Measurements from ENCODE around the gene TFF2.

TFF2 gene

DNA sequence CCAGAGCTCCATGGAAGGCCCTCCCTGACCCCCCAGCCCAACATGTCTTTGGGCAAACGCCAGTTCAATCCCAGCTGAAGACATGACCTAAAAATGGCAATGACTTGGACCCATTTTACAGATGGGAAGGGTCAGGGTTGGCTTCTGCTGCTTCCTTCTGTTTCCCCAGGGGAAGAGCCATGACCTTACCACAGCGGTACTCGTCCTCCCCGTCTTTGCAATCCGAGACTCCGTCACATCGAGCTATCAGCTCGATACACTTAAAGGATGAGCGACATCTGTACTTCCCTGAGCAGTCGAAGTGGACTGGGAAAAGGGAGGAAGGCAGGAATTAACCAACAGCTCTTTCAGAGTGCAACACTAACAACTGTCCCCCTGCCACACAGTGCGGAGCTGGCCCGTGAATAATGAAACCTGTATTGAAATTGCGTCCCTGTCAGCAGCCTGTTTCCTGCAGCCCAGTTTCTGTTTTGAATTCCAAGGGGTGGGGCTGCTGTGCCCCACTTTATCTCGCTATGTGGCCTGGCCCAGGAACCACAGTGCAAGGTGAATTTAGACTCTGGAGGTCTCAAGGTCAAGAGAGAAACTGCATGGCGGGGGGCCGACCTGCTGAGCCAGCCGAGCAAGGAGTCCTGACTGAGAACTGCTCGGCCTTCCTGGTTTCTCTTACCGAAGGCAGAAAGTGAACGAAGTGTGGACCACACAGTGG is 38.1 kb upstream of the TFF2 start:
- DNase-seq: no peak
- H3K27ac Mint-ChIP-seq: no peak overlapping the region
- H3K27me3 Mint-ChIP-seq: peaks cover 5% of the 10 kb centered on the region
- H3K4me3 Mint-ChIP-seq: no peak overlapping the region
- ATAC-seq: no peak
- peaks cover 81% of the 10 kb centered on the region for H3K4me1 Mint-ChIP-seq
- H3K36me3 Mint-ChIP-seq (ENCODE audit: low read depth): peaks cover 49% of the 10 kb centered on the region
- H3K9me3 Mint-ChIP-seq: no peaks in the 10 kb centered on the region

DNA sequence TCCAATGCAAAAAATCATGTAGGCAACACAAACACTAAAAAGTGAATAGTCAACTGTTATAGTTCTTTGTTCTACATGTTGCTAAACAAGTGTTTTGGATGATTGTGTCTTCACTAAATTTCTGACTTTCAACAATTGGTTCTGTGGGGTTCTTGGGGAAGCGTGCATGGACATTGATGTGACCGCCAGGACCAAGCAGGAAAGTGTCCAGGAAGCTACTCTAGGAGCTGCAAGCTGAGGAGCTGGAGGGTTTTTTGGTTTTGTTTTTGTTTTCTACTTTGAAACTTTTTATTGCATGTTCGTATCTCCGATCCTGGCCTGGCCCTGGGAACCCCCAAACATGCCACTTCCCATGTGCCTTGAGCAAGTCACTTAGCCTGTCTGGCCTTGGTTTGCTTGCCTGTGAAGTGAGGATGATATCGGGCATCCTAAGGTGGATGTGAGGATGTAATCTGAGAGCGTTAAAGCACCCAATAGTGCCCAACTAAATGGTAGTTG is 37.1 kb upstream of the TFF2 start:
- H3K27ac Mint-ChIP-seq: no peak overlapping the region
- H3K4me3 Mint-ChIP-seq: no peak overlapping the region
- DNase-seq (no peak), ATAC-seq (no peak)
- H3K4me1 Mint-ChIP-seq: peaks cover 72% of the 10 kb centered on the region
- no peaks in the 10 kb centered on the region for H3K9me3 Mint-ChIP-seq
- H3K36me3 Mint-ChIP-seq (ENCODE audit: low read depth): peaks cover 49% of the 10 kb centered on the region
- peaks cover 5% of the 10 kb centered on the region for H3K27me3 Mint-ChIP-seq

DNA sequence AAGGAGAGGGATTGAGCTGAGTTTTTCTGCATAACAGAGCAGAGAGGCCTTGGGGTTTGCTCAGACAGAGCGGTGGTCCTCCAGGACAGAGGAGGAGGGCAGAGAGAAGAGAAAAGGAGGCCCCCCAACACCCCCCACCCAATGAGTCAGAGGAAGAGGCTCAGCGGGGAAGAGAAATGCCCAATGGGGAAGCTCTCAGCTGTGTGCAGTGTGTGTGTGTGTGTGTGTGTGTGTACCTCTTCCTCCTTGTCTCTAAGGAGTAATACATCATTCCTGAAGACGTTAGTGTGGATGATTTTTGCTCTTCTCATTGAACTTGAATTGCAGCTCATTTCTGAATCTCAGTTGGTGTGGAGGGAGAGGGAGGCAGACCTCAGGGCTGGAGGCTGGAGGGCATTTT is 36.4 kb upstream of the TFF2 start:
- no peak overlapping the region for H3K27ac Mint-ChIP-seq
- H3K4me1 Mint-ChIP-seq: peaks cover 64% of the 10 kb centered on the region
- H3K36me3 Mint-ChIP-seq (ENCODE audit: low read depth): peaks cover 53% of the 10 kb centered on the region
- ATAC-seq (no peak), DNase-seq (no peak)
- no peak overlapping the region for H3K4me3 Mint-ChIP-seq
- peaks cover 6% of the 10 kb centered on the region for H3K9me3 Mint-ChIP-seq
- peaks cover 4% of the 10 kb centered on the region for H3K27me3 Mint-ChIP-seq

DNA sequence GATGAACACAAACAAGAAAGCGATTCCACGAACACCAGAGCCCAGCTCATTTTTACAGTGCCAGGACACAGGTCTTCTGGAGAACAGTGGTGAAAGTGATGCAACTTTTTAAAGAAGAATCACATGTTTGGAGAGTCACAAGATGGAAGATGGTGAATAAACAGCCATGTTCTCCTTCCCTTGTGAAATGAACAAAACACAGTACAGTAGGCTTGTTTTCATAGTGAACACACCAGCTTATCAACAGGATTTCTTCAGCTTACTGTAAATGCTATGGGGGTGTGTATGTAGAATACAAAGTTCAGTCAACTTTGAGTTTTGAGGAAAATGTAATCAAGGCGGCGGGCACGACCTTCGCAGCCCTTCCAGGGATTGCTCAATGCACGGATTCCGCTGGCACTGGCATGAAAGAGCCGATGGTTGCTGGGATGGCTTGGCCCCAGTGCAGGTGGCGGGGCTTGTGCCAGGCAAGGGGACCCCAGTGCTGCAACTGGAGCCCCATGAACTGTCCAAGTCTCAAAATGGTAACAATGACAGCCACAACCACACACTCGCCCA is 35.3 kb upstream of the TFF2 start:
- H3K36me3 Mint-ChIP-seq (ENCODE audit: low read depth): peaks cover 55% of the 10 kb centered on the region
- peaks cover 56% of the 10 kb centered on the region for H3K4me1 Mint-ChIP-seq
- ATAC-seq (no peak), DNase-seq (no peak)
- H3K9me3 Mint-ChIP-seq: peaks cover 14% of the 10 kb centered on the region
- no peak overlapping the region for H3K4me3 Mint-ChIP-seq
- peaks cover 2% of the 10 kb centered on the region for H3K27me3 Mint-ChIP-seq
- no peak overlapping the region for H3K27ac Mint-ChIP-seq

DNA sequence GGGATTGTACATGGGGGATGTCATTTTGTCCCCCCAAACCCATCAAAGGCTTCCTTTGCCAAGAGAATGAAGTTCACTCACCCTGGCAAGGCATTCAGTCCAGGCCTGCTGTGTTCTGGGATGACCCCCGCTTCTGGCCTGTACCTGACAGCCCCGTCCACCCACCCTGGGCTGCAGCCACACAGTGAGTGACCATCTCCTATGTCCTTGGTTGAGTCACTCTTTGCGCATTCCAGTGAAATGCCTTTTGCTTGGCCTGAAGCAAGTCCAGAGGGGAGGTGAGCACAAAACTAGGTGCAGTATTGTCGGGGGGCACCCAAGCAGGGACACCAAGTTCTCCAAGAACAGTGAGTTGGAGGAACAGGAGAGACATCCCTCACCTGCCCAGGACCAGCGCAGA is 34.8 kb upstream of the TFF2 start:
- Mint-ChIP-seq H3K27ac (no peak overlapping the region), H3K9me3 (peaks cover 14% of the 10 kb centered on the region), H3K36me3 (ENCODE audit: low read depth) (peaks cover 53% of the 10 kb centered on the region), H3K4me1 (peaks cover 51% of the 10 kb centered on the region), H3K27me3 (no peaks in the 10 kb centered on the region), H3K4me3 (no peak overlapping the region)
- no peak for ATAC-seq
- no peak for DNase-seq

DNA sequence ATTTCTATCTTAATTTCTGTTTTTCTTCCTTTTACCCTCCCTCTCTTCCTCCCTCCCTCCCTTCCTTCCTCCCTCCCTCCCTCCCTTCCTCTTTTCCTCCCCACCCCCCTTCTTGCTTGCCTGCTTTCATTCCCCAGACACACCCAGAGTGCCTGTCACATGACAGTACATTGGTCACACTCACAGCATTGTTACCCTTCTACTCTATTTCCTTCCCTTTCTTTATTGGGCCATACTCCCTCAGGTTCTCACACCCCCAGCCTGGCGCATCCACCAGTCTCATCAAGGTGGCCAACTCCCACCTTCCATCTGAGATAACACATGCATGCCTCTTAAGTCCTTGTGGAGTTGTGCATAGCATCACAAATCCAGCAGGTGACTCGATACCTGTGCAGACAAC is 34.2 kb upstream of the TFF2 start:
- DNase-seq (no peak), ATAC-seq (no peak)
- Mint-ChIP-seq H3K4me3 (no peak overlapping the region), H3K27me3 (no peaks in the 10 kb centered on the region), H3K27ac (no peak overlapping the region), H3K9me3 (peaks cover 14% of the 10 kb centered on the region), H3K4me1 (peaks cover 46% of the 10 kb centered on the region), H3K36me3 (ENCODE audit: low read depth) (peaks cover 52% of the 10 kb centered on the region)

DNA sequence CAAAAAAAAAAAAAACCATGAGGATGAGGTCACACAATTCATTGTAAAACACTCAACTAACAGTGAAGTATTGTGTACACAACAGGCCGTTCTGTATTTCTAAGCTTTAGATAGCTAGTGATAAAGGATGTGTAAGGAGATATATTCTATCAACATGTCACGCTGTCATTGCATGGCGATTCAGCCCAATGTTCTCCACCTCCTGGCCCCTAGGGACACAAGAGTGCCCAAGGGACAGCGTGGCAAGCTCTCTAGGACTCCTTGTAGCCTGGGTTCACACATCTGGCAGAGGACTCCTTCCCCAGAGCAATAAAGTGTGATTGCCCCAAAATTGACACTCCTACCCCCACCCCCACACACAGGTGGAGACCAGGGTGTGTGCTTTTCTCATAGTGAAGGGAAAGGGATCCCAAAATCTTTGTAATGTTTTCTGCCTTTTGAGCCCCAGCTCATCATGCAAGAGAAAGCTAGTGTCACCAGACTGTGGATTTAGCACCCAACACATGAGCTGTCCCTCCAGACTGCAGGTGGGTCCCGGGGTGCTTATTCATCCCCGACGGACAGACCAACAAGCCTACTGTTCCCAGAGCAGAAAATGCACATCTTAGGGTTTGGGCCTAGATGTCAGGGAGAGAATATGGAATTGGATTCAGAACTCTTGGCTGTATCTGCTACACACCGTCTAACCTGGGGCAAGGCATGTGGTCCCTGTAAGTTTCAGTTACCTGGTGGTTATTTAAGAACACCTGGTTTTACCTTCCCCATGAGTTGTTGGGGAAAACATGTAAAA is 33.6 kb upstream of the TFF2 start:
- Mint-ChIP-seq H3K9me3 (peaks cover 14% of the 10 kb centered on the region), H3K36me3 (ENCODE audit: low read depth) (peaks cover 48% of the 10 kb centered on the region), H3K4me1 (peaks cover 39% of the 10 kb centered on the region), H3K4me3 (no peak overlapping the region), H3K27me3 (no peaks in the 10 kb centered on the region), H3K27ac (no peak overlapping the region)
- DNase-seq: no peak
- ATAC-seq: no peak

DNA sequence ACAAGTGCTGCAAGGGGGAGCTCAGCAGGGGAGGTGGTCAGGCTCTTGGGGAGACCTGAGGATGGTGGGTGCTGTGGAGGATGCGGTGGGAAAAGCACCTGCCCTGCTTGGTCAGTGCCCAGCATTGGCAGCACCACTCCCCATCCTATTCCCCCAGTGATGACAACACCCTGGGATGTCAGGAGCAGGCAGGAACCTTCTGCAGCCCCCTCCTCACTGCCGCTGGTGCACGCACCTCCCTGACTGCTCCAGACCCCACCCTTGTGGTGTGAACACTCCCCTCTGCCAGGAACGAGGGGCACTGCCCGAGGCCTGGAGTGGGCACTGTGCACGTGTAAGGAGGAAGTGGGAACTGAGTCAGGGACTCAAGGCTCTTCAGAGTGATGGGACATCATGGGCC is 32.5 kb upstream of the TFF2 start:
- no peaks in the 10 kb centered on the region for H3K27me3 Mint-ChIP-seq
- no peak overlapping the region for H3K4me3 Mint-ChIP-seq
- peaks cover 39% of the 10 kb centered on the region for H3K36me3 Mint-ChIP-seq (ENCODE audit: low read depth)
- no peak overlapping the region for H3K27ac Mint-ChIP-seq
- no peak for ATAC-seq
- H3K9me3 Mint-ChIP-seq: peaks cover 14% of the 10 kb centered on the region
- peaks cover 31% of the 10 kb centered on the region for H3K4me1 Mint-ChIP-seq
- no peak for DNase-seq

DNA sequence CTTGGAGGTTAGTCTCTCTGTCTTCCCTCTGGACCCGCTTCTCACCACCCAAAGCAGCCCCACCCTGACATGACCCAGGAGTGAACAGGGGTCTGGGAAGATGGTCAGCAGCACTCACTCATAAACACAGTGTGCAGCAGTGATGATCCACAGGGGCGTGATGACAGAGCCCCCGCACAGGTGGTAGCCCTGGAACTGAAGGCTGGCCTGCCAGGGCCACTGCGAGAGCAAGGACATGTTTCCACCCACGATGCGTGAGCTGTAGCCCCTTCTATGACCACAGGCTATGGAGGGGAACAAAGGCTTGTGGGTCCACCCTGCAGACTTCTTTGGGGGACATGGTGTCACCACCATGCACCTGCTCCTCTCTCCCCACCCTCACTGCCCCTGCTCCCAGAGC is 32.1 kb upstream of the TFF2 start:
- ATAC-seq (no peak), DNase-seq (no peak)
- Mint-ChIP-seq H3K4me3 (no peak overlapping the region), H3K9me3 (peaks cover 14% of the 10 kb centered on the region), H3K27me3 (no peaks in the 10 kb centered on the region), H3K36me3 (ENCODE audit: low read depth) (peaks cover 35% of the 10 kb centered on the region), H3K27ac (peak overlapping the region; percentile 53), H3K4me1 (peaks cover 27% of the 10 kb centered on the region)

DNA sequence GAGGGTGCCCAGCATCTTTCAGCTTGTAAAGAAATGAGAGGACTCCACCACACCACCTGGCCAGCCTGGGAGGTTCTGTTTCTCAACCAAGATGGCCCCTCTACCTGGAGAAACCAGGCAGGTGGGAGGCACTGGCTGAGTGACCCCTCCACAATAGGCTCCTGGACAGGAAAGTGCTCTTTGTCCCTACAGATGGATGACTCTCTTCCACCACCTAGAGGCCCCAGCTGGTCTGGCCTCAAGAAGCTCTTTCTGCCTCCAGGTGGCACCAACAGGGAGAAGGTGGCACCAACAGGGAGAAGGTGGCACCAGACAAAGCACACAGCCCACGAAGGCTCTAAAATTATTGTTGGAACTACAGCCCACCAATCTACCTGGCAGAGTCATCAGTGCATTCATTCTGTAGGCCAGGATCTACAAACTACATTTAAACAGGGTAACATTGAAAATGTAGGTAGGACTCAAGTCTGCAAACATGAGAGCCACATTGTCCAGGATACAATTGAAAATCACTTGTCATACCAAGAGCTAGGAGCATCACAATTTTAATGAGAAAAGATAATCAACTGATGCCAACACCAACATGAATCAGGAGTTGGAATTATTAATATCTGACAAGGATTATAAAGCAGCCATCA is 30.7 kb upstream of the TFF2 start:
- DNase-seq (peak; percentile 30), ATAC-seq (peak; percentile 35)
- H3K9me3 Mint-ChIP-seq: peaks cover 14% of the 10 kb centered on the region
- peaks cover 33% of the 10 kb centered on the region for H3K36me3 Mint-ChIP-seq (ENCODE audit: low read depth)
- H3K4me1 Mint-ChIP-seq: peaks cover 16% of the 10 kb centered on the region
- no peak overlapping the region for H3K27ac Mint-ChIP-seq
- H3K27me3 Mint-ChIP-seq: no peaks in the 10 kb centered on the region
- no peak overlapping the region for H3K4me3 Mint-ChIP-seq

DNA sequence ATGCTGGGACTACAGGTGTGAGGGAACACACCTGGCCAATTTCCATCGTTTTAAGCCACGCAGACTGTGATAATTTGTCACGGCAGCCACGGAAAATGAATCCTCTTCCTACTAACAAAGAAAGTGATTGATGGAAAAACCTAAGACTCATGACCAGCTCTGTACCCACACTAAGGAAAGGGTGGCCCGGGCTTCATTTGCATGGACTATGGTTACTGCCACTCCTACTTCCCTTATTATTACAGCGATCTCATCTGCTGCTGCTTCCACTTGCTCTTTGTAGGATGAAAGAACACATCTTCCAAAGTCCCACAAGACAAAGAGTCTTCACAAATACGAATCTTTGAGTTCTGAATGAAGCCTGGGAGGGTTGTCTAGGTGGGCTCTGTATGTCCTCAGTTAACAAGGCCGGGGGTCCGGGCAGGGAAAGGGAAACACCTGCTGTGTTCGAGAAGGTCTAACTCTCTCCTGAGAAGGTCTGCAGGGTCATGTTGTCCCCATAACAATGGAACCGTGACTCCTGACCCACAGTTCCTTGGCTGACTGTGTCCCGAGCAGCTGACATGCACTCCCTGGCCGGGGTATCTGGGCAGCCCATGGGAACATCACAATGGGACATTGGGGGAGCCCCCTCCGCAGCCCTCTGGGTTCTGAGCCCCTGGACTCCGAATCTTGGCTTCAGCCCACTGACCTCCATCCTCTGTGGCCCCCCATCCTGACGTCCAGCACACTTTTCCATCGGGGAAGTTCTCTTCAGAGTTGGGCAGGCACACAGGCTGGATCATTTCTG is 28.8 kb upstream of the TFF2 start:
- Mint-ChIP-seq H3K4me3 (no peak overlapping the region), H3K4me1 (peaks cover 17% of the 10 kb centered on the region), H3K27me3 (no peaks in the 10 kb centered on the region), H3K27ac (no peak overlapping the region), H3K9me3 (peaks cover 14% of the 10 kb centered on the region), H3K36me3 (ENCODE audit: low read depth) (peaks cover 30% of the 10 kb centered on the region)
- DNase-seq (no peak), ATAC-seq (no peak)

DNA sequence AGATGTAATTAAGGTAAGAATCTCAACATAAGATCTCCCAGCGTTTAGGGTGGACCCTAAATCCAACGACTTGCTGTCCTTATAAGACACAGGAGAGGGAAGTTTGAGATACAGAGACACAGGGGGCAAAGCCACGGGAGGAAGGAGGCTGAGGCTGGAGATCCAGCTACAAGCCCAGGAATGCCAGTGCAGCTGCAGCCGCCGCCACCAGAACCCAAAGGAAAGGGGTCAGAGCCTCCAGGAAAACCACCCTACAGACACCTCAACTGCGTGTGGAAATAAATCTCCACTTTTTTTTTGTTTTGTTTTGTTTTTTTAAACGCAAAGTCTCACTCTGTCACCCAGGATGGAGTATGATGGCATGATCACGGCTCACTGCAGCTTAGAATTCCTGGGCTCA is 27.6 kb upstream of the TFF2 start:
- Mint-ChIP-seq H3K4me1 (peaks cover 22% of the 10 kb centered on the region), H3K27me3 (no peaks in the 10 kb centered on the region), H3K4me3 (no peak overlapping the region), H3K36me3 (ENCODE audit: low read depth) (peaks cover 30% of the 10 kb centered on the region), H3K27ac (no peak overlapping the region), H3K9me3 (peaks cover 14% of the 10 kb centered on the region)
- DNase-seq: no peak
- ATAC-seq: no peak

DNA sequence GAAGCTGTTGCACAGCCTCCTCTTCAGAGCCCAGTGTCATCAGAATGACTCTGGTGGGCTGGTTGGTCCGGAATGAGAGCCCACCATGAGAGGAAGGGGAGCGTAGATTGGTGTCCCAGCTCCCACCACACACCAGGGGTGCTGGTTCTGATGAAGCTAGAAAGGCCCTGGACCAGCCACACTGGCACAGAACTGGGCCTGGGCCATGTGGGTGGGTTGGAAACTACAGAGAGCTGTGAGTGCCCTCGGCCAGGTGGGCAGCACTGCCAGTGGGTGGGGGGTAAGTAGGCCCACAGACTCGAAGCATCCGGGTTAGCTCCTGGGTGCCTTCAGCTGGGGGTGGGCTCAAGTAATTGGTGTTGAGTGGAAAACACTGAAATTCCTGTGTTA is 27.2 kb upstream of the TFF2 start:
- Mint-ChIP-seq H3K27ac (no peak overlapping the region), H3K4me3 (no peak overlapping the region), H3K4me1 (peaks cover 27% of the 10 kb centered on the region), H3K27me3 (no peaks in the 10 kb centered on the region), H3K9me3 (peaks cover 14% of the 10 kb centered on the region), H3K36me3 (ENCODE audit: low read depth) (peaks cover 35% of the 10 kb centered on the region)
- no peak for DNase-seq
- no peak for ATAC-seq

All from activated naive CD8-positive, alpha-beta T cell treated with anti-CD3 and anti-CD28 coated beads, Interleukin-2, amount 50 U/mL, for 24 hours (primary cell).